NK-92 treated with Interleukin-12 subunit alpha and Interleukin-12 subunit beta, amount 100 ng/mL, for 24 hours (cell line): ENCODE measurements around the gene DEAF1.
A peak's percentile ranks its signal among the peaks of the same experiment; 100 is the strongest.

Source experiments
- DNase-seq: peaks from one replicate; lab custom pipeline; 2025; lab: John Stamatoyannopoulos, UW

DEAF1 gene

DNA sequence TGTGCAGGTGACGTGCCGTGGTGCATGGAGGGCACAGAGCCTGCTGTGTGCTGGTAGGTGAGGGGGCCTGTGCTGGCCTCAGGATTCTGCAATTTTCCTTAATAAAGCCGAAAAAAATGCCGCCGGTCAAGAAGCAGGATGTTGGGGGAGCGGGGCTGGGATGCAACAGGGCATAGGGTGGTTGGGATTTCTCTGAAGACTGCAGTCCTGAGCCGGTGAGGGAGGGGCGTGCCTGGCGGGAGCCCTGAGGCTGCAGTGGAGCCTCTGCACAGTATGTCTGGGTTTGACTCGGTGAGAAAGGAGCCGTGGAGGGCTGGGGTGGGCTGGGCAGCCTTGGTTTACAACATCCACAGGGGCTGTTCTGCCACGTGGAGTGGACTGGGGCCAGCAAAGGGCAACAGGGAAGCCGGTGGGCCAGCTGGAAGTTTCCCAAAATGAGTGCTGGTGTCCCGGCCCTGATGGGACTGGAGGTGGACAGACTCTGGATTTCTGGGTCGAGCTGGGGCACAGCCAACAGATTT lies 71.6 kb downstream of the DEAF1 start:
- DNase-seq: no peak

DNA sequence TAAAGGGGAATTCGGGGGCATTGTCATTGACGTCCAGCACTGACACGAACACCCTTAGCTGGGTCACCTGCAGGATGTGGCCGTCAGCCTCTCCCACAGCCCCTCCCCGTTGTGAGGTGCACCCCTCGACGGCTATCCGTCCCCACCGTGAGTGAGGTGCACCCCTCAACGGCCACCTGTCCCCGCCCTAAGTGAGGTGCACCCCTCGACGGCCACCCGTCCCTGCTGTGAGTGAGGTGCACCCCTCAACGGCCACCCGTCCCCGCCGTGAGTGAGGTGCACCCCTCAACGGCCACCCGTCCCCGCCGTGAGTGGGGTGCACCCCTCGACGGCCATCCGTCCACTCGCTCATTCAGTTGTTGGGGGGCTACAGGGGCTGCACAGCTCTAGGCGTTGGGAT lies 73.2 kb downstream of the DEAF1 start:
- DNase-seq: no peak

DNA sequence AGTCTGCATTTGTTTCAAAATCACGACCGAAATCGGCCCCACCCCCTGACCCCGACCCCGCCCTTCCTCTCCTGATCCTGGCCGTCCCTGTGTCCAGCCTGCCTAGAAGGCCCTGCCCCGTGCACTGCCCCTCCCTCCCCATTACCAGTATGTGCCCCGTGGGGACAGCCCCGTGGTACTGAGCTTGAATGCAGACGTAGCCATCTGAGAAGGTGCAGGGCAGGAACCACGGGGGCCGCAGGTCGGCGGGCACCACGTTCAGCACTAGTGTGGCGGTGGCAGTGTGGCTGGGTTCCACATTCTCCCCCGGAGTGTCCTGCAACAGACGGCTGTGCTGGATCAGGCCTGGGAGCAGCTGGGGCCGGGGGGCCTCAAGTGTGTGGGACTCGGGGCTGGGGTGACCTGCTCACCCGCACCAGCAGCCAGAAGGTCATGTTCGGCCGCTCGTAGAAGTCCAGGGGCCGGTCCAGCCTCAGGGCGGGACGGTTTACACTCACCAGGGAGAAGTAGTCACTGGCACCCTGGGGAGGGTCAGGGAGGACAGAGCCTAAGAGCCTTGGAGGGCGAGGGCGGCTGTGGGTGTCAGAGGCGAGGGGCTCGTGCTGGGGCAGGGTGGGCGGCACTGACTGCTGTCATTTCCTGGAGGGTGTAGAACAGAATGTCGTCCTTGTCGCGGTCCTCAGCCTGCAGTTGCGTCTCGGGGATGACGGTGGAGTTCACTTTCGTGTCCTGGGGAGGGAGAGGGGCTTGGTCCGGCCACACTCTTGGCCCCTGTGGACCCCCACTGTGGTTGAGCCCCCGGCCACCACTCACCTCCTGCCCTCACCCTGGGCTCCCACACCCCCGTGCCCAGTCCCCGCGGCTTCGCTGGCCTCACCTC lies 73.8 kb downstream of the DEAF1 start:
- DNase-seq: no peak

DNA sequence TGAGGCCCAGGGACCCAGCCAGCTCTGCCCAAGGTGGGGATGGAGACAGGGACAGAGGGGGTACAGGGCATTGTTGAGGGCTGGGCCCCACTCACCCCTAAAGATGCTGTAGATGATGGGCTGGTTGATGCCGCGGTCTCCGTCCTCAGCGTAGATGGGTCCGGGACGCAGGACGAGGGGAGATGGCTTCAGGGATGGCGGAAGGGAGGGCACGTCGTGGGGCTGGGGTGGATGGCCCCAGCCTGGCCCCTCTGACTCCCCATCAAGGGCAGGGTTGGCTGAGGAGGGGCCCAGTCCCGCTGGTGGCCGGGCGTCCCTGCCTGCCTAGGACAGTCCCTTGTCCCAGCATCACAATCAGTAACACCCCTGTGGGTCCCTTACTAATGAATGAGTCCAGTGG lies 74.8 kb downstream of the DEAF1 start:
- no peak for DNase-seq

DNA sequence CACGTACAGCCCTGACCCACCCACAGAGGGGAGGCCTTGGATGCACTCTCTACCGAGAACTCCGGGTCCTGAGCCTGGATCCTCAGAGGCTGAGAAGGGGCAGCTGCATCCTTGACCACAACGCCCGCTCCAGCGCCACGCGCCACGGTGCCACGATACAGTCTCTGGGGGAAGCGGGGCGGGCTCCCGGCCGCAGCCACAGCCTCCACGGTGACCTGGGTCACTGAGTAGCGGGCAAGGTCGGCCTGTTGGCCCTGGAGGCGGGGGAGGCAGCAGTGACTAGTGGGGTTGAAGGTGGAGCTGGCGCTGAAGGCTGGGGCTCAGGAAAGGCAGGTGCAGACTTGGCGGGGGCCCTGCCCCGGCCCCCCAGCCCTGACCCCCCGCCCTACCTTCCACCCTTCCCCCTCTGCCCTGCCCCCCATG lies 75.4 kb downstream of the DEAF1 start:
- no peak for DNase-seq

DNA sequence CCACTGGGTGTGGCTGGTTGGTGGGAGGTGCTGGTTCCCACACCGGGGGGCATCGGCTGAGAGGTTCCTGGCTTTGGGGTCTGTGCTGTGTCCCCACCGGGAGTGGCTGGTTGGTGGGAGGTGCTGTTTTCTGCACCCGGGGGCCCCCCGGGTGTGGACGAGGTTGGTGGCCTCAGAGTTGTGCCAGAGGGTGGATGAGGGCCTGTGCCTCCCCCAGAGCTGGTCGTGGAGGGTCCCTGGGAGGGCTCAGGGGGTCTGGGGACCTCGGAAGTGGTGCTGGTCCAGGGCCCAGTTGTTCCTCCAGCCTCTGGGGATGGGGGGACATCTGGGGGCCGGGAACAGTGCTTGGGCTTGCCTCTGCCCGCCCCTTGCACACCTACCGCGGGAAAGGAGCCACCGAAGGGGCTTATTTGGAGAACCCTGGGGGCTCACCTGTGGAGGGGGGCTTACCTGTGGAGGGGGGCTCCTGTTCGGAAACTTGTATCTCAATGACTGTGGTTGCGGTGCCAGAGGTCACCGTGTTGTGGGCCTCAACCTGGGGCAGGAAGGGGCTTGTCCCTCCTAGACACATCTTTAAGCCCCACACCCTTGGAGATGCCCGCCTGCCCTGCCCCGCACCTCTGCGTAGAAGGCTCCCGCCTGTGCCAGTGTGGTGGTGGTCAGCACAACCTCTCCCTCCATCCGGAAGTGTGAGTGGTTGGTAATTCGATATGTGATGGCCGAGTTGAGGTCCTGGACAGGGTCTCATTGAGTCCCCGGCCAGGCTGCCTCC lies 76.0 kb downstream of the DEAF1 start:
- no peak for DNase-seq

DNA sequence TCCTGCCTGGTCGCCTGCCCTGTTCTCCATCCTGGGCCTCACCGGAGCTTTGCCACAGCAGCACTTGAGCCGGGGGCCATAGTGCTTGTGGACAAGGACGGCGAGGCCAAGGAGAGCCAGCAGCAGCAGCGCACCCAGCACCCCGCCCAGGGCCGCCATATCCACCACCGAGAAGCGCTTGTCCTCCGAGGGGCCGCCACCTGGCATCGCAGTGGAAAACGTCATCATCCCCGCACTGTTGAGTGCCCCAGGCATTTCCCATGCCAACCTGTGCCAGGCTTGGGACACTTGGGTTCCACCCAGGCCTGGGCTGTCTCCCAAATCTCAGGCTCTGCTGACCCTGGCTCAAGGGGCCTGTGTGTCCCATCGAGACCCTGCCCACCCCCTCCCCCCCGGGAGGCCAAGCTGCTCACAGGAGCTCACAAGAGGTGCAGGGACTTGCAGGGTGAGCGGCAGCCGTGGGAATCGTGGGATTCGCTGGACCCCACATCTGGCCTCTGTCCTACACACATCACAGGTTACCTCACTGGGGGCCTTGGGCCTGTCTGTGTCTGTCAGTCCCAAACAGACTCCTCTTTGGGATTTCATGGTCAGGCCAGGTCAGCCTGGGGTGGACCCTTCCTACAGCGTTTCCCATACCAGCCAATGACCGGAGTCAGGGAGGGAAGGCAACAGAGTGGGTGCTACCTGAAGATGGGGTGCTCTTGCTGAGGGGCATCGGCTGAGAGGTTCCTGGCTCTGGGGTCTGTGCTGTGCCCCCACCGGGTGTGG lies 76.9 kb downstream of the DEAF1 start:
- no peak for DNase-seq

DNA sequence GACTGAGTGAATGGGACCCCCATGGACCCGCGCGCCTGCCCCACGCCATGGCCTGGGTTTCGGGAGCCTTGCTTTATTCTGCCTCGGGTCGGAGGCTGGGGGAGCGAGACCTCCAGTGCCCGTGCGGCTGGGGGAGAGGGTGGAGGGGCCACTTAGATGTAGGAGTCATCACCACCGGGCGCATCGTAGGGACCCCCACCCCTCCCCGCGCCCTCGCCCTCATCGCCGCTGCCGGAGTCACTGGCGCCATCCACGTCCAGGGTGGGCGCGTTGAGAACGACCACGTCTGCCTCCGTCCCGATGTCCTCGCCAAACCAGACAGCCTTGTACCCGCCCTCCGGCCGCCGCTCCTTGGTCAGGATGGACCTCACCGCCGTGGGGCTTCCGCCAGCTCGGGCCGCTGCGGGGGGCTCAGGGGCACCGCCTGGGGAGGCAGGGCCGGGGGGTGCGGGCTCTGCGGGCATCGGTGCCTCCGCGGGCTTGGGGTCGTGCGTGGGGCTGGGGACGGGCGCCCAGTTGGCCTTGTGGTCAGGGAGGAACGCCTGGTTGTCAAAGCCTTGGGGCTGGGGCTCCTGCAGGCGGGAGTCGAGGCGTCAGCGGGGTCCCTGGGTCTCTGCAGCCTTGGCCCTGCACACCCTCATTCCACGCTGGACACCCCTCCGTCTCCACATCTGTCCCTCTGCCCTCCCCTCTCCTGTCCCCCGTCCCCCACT lies 77.7 kb downstream of the DEAF1 start:
- no peak for DNase-seq

DNA sequence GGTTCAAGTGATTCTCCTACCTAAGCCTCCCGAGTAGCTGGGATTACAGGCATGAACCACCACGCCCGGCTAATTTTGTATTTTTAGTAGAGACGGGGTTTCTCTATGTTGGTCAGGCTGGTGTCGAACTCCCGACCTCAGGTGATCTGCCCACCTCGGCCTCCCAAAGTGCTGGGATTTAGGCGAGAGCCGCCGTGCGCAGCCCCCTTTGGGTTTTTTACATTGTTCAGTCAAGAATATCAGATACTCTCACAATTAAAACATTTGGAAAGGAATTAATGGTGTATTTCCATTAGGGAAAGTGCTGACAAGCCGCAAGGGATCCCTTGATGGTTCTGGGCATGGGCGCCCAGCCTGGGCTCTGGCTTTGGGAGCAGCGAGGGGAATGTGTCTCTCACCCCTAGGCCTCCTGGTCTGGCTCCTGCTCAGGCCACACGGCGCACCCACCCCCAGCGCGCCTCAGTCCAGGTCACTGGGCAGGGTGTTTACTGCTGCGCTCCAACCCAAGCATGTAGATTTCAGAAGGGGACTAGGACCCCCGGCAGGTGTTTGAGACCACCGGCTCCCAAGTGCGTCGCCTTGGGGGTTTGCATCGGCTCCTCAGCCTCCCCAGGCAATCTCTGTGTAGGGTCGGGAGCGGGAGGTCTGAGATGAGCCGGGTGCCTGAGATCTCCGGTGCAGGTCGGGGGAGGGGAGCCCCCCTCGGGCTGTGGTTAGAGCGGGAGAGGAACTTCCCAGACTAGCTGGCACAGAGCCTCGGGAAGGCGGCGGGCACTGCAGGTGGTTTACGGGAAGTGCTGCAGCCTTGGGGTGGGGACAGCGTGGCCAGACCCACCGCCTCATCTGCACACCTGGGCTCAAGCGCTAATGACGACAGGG lies 78.5 kb downstream of the DEAF1 start:
- DNase-seq: no peak

DNA sequence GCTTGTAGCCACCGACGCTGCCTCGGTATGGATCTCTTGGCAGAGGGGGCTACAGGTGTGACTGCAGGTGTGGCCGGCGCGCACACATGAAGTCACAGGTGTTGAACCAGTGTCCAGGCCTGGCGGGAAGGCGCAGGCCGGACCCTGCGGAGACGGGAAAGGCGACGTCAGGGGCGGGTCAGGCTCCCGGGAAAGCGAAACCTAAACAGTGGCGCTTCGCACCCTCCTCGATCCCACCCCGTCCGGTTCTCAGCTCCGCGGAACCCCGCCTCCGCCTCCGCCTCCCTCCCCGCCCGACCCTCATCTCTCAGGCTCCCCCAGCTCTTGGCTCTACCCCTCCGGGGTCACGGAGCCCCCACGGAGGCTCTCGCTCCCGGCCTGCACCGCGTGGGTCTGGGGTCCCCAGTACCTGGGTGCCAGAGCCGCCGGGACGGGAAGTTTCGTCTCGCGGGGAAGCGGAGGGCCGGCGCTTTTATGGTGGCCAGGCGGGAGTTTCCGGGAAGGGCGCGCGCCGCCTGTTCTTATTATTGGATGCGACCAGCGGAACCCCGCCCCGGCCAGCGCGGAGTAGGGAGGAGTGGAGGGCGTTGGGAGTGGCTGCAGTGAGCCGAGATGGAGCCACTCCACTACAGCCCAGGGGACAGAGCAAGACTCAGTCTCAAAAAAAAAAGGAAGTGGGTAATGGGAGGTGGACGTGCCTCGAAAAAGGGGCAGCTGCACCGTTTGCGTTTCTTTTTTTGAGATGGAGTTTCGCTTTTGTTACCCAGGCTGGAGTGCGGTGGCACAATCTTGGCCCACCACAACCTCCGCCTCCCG lies 79.3 kb downstream of the DEAF1 start, which contains the start of gene IRF7:
TSS of gene IRF7 (minus strand) at position 447 of the 816 bp plus-strand sequence. CDS start 586 bp downstream, outside the sequence.
- DNase-seq: peak; percentile 83

DNA sequence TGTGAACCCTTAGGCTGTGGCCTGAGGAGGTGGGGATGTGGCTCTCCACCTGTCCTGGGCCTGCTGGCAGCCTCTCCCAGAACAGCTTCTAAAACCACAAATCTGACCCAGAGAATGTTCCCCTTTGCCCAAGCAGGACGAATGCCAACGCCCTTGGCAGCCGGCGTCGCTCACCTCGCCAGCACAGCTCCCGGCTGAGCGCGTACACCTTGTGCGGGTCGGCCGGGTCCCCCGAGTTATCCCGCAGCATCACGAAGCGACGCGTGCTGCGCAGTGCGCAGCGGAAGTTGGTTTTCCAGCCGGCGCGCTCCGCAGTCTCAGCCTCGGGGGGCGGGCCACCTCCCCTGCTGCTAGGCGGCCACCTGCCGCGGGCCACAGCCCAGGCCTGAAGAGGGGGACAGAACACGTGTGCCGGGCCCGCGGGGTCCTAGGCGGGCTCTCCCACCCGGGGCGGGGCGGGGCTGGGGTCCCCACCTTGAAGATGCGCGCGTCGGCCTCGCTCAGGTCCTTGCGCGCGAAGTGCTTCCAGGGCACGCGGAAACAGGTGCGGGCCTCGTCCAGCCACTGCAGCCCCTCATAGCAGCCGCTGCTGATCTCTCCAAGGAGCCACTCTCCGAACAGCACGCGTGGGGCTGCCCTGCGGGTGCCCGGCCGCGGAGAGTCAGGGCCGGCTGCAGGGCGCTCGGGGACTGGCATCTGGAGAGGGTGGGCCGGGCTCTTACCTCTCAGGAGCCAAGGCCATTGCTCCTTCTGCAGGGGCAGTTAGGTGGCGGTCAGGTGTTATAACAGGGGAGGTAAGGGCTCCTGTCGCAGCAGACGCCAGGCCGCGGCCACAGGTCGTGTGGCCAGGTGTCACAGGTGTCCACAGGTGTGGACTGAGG lies 80.2 kb downstream of the DEAF1 start:
- no peak for DNase-seq

DNA sequence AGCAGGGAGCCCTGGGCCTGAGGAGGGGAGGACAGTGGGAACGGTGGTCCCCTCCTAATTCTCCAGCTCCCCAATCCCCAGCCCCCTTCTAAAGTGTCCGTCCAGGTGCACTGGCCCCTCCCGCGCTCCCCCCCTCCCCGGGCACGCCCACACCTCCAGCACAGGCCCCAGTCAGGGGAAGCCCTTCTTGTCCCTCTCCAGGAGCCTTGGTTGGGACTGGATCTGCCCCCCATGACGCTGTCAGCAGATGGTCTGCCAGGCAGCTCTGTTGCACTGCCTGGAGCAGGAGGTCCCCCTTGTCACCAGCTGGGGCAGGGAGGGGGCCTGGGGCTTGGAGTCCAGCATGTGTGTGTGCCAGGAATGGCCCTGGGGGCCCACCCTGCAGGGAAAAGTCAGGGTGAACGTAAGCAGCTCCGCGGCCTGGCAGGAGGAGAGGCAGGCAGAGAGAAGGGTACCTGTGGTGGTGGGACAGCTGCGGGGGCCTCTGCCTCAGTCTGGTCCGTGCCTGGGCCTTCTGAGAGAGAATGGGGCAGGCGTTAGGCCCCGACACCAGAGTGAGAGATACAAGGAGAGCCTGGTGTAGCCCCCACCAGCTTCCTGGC lies 80.9 kb downstream of the DEAF1 start:
- no peak for DNase-seq

DNA sequence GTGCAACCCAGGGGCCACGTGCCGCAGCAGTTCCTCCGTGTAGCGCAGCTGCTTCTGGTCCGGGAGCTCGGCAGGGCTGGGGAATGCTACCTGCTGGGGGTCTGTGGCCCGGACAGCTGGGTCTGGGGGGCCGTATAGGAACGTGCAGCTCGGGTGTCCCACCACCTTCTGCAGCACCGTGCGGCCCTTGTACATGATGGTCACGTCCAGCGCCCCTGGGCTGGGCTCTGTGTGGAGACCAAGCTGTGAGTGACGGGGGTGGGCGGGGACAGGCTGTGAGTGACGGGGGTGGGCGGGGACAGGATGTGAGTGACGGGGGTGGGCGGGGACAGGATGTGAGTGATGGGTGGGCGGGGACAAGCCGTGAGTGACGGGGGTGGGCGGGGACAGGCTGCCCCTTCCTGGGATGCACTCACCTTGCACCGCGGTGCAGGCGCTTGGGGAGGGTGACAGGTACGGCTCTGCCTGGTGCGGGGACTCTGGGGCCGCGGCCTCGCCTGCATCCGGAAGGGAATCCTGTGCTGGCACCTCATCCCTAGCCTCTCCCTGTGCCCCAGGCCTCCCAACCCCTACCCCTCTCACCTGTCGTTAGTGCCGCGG lies 81.6 kb downstream of the DEAF1 start:
- DNase-seq: peak; percentile 52

DNA sequence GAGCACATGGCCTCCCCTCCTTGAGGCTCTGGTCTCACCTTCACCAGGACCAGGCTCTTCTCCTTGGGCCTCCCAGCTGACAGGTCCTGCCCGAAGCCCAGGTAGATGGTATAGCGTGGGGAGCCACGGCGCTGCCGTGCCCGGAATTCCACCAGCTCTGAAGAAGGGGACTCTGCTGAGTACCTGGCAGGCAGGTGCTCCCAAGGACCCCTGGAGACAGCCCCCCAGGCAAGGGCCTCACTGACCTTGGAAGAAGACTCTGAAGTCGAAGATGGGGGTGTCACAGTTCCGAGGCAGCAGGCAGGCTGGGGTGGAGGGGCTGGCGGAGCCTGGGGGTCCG lies 82.1 kb downstream of the DEAF1 start:
- DNase-seq: no peak

DNA sequence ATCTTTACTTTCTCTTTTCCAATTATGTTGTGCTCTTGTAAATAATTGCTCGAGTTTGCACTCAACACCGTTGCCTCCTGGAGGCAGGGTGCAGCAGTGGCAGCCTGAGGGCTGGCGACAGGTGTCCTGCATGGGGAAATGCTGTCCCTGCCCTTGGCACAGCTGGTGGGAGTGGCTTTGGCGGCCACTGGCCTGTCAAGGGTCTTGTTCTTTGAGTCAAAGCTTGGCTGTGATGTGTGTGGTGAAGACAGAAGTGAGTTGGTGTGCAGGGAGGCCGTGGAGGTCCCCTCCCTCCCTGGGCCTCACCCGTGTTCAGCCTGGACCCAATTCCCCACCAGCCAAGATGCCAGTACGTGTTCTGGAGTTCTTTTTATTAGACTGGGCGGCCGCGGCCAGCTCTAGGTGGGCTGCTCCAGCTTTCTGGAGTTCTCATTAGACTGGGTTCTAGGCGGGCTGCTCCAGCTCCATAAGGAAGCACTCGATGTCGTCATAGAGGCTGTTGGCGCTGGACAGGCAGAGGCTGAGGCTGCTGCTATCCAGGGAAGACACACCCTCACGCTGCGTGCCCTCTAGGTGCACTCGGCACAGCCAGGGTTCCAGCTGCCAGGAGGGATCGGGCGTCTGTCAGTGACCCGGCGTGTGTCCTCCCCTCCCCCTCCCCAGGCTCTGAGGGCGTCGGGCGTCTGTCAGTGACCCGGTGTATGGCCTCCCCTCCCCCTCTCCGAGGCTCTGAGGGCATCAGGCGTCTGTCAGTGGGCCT lies 82.6 kb downstream of the DEAF1 start:
- DNase-seq: no peak

DNA sequence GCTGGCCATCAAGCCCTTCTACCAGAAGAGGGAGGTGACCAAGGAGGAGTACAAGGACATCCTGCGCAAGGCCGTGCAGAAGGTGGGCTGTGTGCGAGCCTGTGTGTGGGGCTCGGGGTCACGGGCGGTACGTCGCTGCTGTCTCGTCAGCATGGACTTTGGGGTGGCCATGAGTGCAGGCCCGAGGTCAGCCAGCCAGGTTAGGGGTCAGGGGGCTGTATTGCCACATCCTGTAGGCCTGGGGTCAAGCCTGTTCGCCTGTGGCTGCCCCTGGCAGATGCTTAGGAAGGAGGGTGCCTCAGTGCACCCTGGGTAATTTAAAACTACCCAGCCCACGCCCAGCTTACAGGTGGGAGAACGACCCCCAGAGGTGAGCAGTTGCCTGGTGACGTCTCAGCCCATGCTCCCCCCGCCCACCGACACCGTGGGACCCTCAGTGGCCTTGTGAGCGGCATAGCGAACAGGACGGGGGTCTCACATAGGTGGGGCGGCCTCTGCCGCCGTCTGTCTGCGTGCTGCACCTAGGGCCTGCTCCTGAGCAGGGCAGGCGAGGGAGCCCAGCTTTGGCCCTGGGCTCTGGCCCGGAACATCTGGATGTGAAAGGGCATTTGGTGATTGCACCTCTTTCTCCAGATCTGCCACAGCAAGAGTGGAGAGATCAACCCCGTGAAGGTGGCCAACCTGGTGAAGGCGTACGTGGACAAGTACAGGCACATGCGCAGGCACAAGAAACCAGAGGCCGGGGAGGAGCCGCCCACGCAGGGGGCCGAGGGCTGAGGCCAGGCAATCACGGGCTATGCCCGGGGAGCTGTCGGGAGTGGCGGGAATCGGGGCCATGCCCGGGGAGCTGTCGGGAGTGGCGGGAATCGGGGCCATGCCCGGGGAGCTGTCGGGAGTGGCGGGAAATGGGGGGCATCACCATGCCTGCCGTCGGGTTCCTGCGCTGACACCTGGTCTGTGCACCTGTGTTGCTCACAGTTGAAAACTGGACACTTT lies 83.7 kb downstream of the DEAF1 start:
- DNase-seq: no peak
